Uterus (tissue), 4 donors: ENCODE measurements around the gene STXBP1. TPM values are rescaled to one million over a fixed set of nuclear protein-coding genes. Genes with fewer than 3 reads are reported as not detected.

Experiments used
- DNase-seq, 2 donors: peaks; one replicate each; pipeline ENCODE4 v3.0.0-alpha.2; 2019 to 2020
- H3K27ac ChIP-seq, 2 donors: fragments of 200-600 bp; sonication (generic); 1 replicate in 1 of 2; 2 replicates in 1 of 2; pipeline ENCODE4 v1.5.1; 2016 to 2018
- H3K27me3 ChIP-seq, 2 donors: fragments of 200-600 bp; sonication (generic); one replicate each; pipeline ENCODE4 v1.5.1; 2018 to 2019; ENCODE audit warnings: control low read depth in 1 of 2
- H3K36me3 ChIP-seq, 2 donors: fragments of 200-600 bp; sonication (generic); one replicate each; pipeline ENCODE4 v1.5.1; 2019; ENCODE audit warnings: control low read depth in 1 of 2
- H3K4me1 ChIP-seq, 2 donors: fragments of 200-600 bp; sonication (generic); one replicate each; pipeline ENCODE4 v1.5.1; 2018 to 2019; ENCODE audit warnings: control low read depth in 1 of 2
- H3K4me3 ChIP-seq, 2 donors: fragments of 200-600 bp; sonication (generic); 1 replicate in 1 of 2; 2 replicates in 1 of 2; pipeline ENCODE4 v1.5.1; 2018 to 2019; ENCODE audit warnings: mild to moderate bottlenecking in 1 of 2
- H3K9me3 ChIP-seq, 2 donors: fragments of 200-600 bp; sonication (generic); one replicate each; pipeline ENCODE4 v1.5.1; 2019; ENCODE audit warnings: control low read depth in 1 of 2
- CTCF ChIP-seq, 4 experiments: fragments of 200-600 bp in 2 of 4; fragments of 450-650 bp in 2 of 4; sonication (generic) in 2 of 4; IDR thresholded peaks; one replicate each; pipeline ENCODE4 v1.5.1; 2016 to 2019; ENCODE audit warnings: antibody characterized with exemption in 4 of 4, mild to moderate bottlenecking in 2 of 4, moderate library complexity in 1 of 4
- POLR2A ChIP-seq, 2 donors: fragments of 450-650 bp; IDR thresholded peaks; one replicate each; pipeline ENCODE4 v1.6.1; 2016; ENCODE audit warnings: antibody characterized with exemption in 2 of 2, mild to moderate bottlenecking in 1 of 2, moderate library complexity in 1 of 2
- intact Hi-C: fragments of 100-400 bp; cut with DNase I; formaldehyde crosslinking; loops from one replicate; pipeline ENCODE4 v1.15.1; 2023; ENCODE audit warnings: low total_unique reads
- total RNA-seq, 4 donors: library from RNA; depleted of rRNA in 3 of 4; stranded (reverse); fragments of >200 nt in 3 of 4; gene quantifications; one replicate each; pipeline versions ENCODE4 v1.1.0 to v1.2.4, GENCODE V29; 2014 to 2023
- donor health status: DM: yes; HTN: yes; CAD: no.

The STXBP1 gene
- total RNA-seq, 4 donors from 2014 or later: 46.6 to 147 (median 99.5) TPM

GRCh38 chr9:127715470-127716337, 103.6 kb downstream of the STXBP1 start, which contains the start of the genes PTRH1 and TTC16:
TSS of gene PTRH1 (minus strand) at chr9:127715663. CDS start at chr9:127715639, 24 bp downstream.
TSS of gene TTC16 (plus strand) at chr9:127716079. CDS start at chr9:127716146, 67 bp downstream.
- no peaks in the 10 kb centered on the region for H3K4me1 ChIP-seq
- H3K36me3 ChIP-seq: no peaks in the 10 kb centered on the region
- peak within 1 kb of the TSS; percentile 61 to 74 for H3K4me3 ChIP-seq
- peak within 1 kb of the TSS; percentile 38 to 86 for H3K27ac ChIP-seq
- TF ChIP-seq CTCF (IDR thresholded peaks at IDR 0.05) (no peak), POLR2A (IDR thresholded peaks at IDR 0.05) (peak in 1 of 2 donors; percentile 59)
- peak; percentile 97 for DNase-seq
- H3K27me3 ChIP-seq: no peaks in the 10 kb centered on the region
- intact Hi-C loops: no loop called here
- no peaks in the 10 kb centered on the region for H3K9me3 ChIP-seq

GRCh38 chr9:127716412-127716811, 104.3 kb downstream of the STXBP1 start:
- no peak for TF ChIP-seq POLR2A (IDR thresholded peaks at IDR 0.05)
- no peak for TF ChIP-seq CTCF (IDR thresholded peaks at IDR 0.05)

DNA sequence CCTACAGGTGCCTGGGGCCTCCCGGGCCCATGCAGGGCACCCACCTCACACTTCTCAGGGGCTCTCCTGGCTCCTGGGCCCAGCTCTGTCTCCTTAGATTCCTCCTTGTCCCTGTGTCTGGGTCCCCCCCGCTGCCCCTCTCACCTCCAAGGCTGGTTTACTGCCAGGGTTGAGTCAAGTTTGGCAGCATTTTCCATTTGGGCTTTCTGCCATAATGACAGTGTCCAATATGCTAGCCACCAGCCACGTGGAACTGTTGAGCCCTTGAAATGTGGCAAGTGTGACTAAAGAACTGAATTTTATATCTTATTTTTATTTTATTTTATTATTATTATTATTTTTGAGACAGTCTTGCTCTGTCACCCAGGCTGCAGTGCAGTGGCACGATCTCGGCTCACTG, 105.7 kb downstream of the STXBP1 start:
- Histone ChIP-seq H3K4me1 (no peaks in the 10 kb centered on the region), H3K9me3 (no peaks in the 10 kb centered on the region), H3K27ac (no peak overlapping the region), H3K36me3 (no peaks in the 10 kb centered on the region), H3K4me3 (no peak overlapping the region), H3K27me3 (no peaks in the 10 kb centered on the region)
- TF ChIP-seq CTCF (IDR thresholded peaks at IDR 0.05) (no peak), POLR2A (IDR thresholded peaks at IDR 0.05) (no peak)
- intact Hi-C loops: no loop called here
- DNase-seq: no peak

More at GRCh38 chr9:127716412-127716811, 104.3 kb downstream of the STXBP1 start:
- intact Hi-C loops: no loop called here
- Histone ChIP-seq H3K36me3 (no peaks in the 10 kb centered on the region), H3K4me1 (no peaks in the 10 kb centered on the region), H3K4me3 (peak overlapping the region; percentile 61 to 74), H3K9me3 (no peaks in the 10 kb centered on the region), H3K27ac (peak overlapping the region; percentile 38 to 86), H3K27me3 (no peaks in the 10 kb centered on the region)
- DNase-seq: no peak

DNA sequence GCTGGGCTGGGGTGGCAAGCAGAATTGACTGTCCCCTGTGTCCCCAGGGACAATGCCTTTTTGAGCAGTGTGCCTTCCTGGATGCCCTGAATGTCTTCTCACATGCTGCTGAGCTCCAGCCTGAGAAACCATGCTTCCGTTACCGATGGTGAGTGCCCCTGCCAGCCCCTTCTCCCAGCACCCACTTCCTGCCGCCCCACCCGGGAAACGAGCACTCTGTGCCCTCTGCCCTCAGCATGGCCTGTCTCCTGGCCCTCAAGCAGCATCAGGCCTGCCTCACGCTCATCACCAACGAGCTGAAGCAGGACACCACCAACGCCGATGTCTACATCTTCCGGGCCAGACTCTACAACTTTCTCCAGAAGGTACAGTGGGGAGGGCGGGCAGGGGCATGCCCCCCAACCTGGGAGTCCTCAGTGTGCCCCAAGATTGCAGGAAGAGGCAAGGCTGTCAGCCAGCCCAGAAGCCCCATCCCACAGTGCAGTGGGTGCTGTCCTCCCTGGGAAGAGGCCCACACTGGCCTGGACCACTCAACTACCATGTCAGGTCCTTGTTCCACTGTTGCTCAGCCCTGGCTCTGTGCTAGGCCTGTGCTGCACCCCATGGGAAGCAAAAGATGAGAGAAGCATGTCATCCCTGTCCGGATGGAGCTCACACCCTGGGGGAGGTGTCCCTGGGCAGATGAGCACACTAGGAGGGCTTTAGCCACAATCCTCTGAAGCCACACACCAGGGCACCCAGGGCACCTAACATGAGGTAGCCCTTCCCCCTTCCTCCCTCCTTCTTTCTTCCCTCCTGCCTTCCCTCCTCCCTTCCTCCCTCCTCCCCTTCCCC, 108.2 kb downstream of the STXBP1 start:
- Histone ChIP-seq H3K4me3 (no peak overlapping the region), H3K4me1 (no peaks in the 10 kb centered on the region), H3K36me3 (no peaks in the 10 kb centered on the region), H3K27me3 (no peaks in the 10 kb centered on the region), H3K27ac (no peak overlapping the region), H3K9me3 (no peaks in the 10 kb centered on the region)
- no peak for DNase-seq
- intact Hi-C loops: loop anchor here (10.0 kb wide), 1 partner anchor 125 kb away; no protein-coding TSS in a partner anchor
- TF ChIP-seq POLR2A (IDR thresholded peaks at IDR 0.05) (no peak), CTCF (IDR thresholded peaks at IDR 0.05) (no peak)
